Measurements from ENCODE around the gene SLC22A23. TPM values are rescaled to one million over a fixed set of nuclear protein-coding genes. Genes with fewer than 3 reads are reported as not detected.

The SLC22A23 gene
- total RNA-seq, 4 donors from 2014 or later = 6.6 to 25.0 (median 14.6) TPM

GRCh38 chr6:3226042-3226441 is 230.8 kb downstream of the SLC22A23 start:
- no peaks in the 10 kb centered on the region for H3K9me3 ChIP-seq
- no peak for TF ChIP-seq CTCF (IDR thresholded peaks at IDR 0.05 in 4 of 5, conservative IDR thresholded peaks at IDR 0.05 in 1 of 5)
- no peak for TF ChIP-seq POLR2A (IDR thresholded peaks at IDR 0.05)
- intact Hi-C loops (cut with DNase I; ENCODE audit: low total_unique reads) = loop anchor here (5.0 kb wide), 1 partner anchor 69 kb away; the partner anchor contains the start of gene TUBB2A
- ATAC-seq (no peak), DNase-seq (no peak)
- no peak overlapping the region for H3K4me3 ChIP-seq
- no peak overlapping the region for H3K27ac ChIP-seq
- in situ Hi-C loops (cut with MboI; ENCODE audit: low sequenced_read_pairs in 4 of 4) = no loop called here
- H3K4me1 ChIP-seq = peaks cover 24 to 29% of the 10 kb centered on the region in 2 donors
- no peaks in the 10 kb centered on the region for H3K36me3 ChIP-seq
- peaks cover 50 to 52% (median 52%) of the 10 kb centered on the region in 3 donors for H3K27me3 ChIP-seq

- in situ Hi-C loops (cut with MboI; ENCODE audit: low sequenced_read_pairs in 4 of 4) = no loop called here
- H3K27me3 ChIP-seq = peaks cover 17 to 18% (median 18%) of the 10 kb centered on the region in 3 donors
- H3K4me3 ChIP-seq = no peak overlapping the region
- no peaks in the 10 kb centered on the region for H3K36me3 ChIP-seq
- ATAC-seq = peak in 1 of 2 donors; percentile 56
- no peak overlapping the region for H3K27ac ChIP-seq
- no peaks in the 10 kb centered on the region for H3K9me3 ChIP-seq
- no peak for DNase-seq
- intact Hi-C loops (cut with DNase I; ENCODE audit: low total_unique reads) = no loop called here
- H3K4me1 ChIP-seq = peaks cover 9 to 11% of the 10 kb centered on the region in 2 donors
- TF ChIP-seq POLR2A (IDR thresholded peaks at IDR 0.05) (no peak), CTCF (IDR thresholded peaks at IDR 0.05 in 4 of 5, conservative IDR thresholded peaks at IDR 0.05 in 1 of 5) (no peak)
These were observed 234.3 kb downstream of the SLC22A23 start for GRCh38 chr6:3222506-3223038.

GRCh38 chr6:3221578-3221977 is 235.3 kb downstream of the SLC22A23 start:
- intact Hi-C loops (cut with DNase I; ENCODE audit: low total_unique reads) (no loop called here), in situ Hi-C loops (cut with MboI; ENCODE audit: low sequenced_read_pairs in 4 of 4) (no loop called here)
- Histone ChIP-seq H3K9me3 (no peaks in the 10 kb centered on the region), H3K4me3 (no peak overlapping the region), H3K4me1 (peaks cover under 1 to 1% of the 10 kb centered on the region in 2 donors), H3K36me3 (no peaks in the 10 kb centered on the region), H3K27me3 (peaks cover 7 to 8% (median 8%) of the 10 kb centered on the region in 3 donors), H3K27ac (no peak overlapping the region)
- TF ChIP-seq POLR2A (IDR thresholded peaks at IDR 0.05) (no peak), CTCF (IDR thresholded peaks at IDR 0.05 in 4 of 5, conservative IDR thresholded peaks at IDR 0.05 in 1 of 5) (no peak)
- DNase-seq (no peak), ATAC-seq (no peak)

- H3K27me3 ChIP-seq = no peaks in the 10 kb centered on the region
- no peaks in the 10 kb centered on the region for H3K9me3 ChIP-seq
- no peaks in the 10 kb centered on the region for H3K36me3 ChIP-seq
- TF ChIP-seq POLR2A (IDR thresholded peaks at IDR 0.05) = no peak
- no peak for TF ChIP-seq CTCF (IDR thresholded peaks at IDR 0.05 in 4 of 5, conservative IDR thresholded peaks at IDR 0.05 in 1 of 5)
- intact Hi-C loops (cut with DNase I; ENCODE audit: low total_unique reads) = no loop called here
- no peak overlapping the region for H3K27ac ChIP-seq
- in situ Hi-C loops (cut with MboI; ENCODE audit: low sequenced_read_pairs in 4 of 4) = no loop called here
- DNase-seq (no peak), ATAC-seq (no peak)
- no peaks in the 10 kb centered on the region for H3K4me1 ChIP-seq
- no peak overlapping the region for H3K4me3 ChIP-seq
These were observed 236.5 kb downstream of the SLC22A23 start for GRCh38 chr6:3220366-3220765.

Other genes starting within 250 kb of the SLC22A23 start
- gene TUBB2B, start 229.4 kb downstream of the SLC22A23 start, total RNA-seq = 1 to 10 TPM; 1.5 to 3.5 (median 1.9) TPM
- 10 to 100 TPM; 16.4 to 27.6 (median 22.0) TPM for gene PSMG4, start 198.1 kb downstream of the SLC22A23 start, total RNA-seq

Data from gastrocnemius medialis (tissue), 4 donors.